NCI-H460 (cell line): ENCODE measurements around the gene AP3B2. TPM values are rescaled to one million over a fixed set of nuclear protein-coding genes. Genes with fewer than 3 reads are reported as not detected.

Experiments
- DNase-seq: peaks from one replicate; pipeline ENCODE4 v3.0.0-alpha.2; 2016; ENCODE audit warnings: low read depth; ENCODE audit errors: extremely low read depth
- total RNA-seq: library from RNA; depleted of rRNA; stranded (reverse); fragments of >200 nt; shearing (Covaris generic); gene quantifications from 2 replicates; pipeline ENCODE4 v1.2.3, GENCODE V29; 2014

Gene AP3B2
- total RNA-seq, 1 experiment from 2014 or later = 0.89 TPM

- no peak for DNase-seq
Measured at GRCh38 chr15:82699726-82700125, 9.9 kb downstream of the AP3B2 start.

- peak; percentile 26 for DNase-seq
Measured at GRCh38 chr15:82698711-82699345, 10.8 kb downstream of the AP3B2 start.

GRCh38 chr15:82697735-82698407, 11.8 kb downstream of the AP3B2 start:
- DNase-seq = no peak

GRCh38 chr15:82692171-82692570, 17.5 kb downstream of the AP3B2 start:
- DNase-seq = no peak

DNA sequence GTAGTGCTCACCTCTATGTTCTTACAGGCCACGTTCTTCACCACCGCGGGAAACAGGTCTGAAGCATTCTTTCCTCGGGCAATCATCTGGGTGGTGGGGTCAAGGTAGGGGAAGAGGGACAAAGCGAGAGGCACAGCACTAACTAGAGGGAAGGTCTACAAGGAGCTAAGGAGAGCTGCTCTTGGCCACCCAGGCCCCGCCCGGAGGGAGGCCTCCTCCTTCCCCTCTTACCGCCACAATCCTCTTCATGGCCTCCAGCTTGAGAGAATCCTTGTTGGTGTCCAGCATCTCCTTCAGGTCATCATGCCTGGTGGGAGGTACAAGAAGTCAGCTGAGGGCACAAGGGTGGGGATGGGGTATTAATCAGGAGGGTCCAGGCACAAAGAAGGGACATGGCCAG, 20.5 kb downstream of the AP3B2 start:
- DNase-seq = no peak

- no peak for DNase-seq
Measured at GRCh38 chr15:82688691-82689090, 21.0 kb downstream of the AP3B2 start.

- no peak for DNase-seq
Measured at GRCh38 chr15:82681371-82681770, 28.3 kb downstream of the AP3B2 start.

DNA sequence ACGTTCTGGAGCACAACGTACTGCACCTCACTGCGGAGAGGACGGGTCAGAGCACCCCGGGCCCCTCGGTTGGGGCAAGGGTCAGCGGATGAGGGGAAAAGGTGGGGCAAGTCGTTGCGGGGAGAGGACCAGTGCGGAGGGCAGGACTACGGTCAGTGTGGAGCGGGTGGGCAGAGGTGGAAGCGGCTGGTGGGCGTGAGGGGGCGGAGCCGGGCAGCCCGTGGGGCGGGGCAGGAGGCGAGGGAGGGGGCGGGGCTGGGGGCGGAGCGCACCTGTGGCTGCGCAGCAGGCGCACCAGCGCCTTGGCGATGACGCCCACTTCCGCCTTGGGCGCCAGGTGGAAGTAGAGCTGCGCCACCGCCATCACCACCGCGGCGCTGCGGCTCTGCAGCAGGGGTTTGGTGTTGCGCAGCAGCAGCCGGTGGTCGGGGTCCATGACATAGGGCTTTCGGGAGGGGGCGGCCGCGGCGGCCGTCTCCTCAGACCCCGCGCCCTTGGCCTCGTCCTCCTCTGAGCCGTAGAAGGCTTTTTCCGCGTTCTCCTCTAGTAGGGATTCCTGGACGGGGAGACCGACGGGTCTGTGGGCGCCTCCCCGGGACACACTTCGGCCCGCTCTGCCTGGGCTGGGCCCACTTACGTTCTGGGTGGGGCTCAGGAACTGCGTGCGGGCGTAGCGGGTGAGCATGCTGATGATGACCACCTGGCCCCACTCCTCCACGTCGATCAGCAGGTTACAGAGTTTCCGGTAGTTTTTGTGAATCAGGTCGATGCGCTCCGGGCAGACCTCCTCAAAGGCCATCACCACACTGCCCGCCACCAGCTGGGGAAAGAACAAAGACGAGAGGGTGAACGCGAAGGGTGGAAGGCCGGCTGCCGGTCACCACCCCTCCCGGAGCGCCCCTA, 29.2 kb downstream of the AP3B2 start:
- DNase-seq = peak; percentile 24

GRCh38 chr15:82679626-82680199, 30.0 kb downstream of the AP3B2 start:
- no peak for DNase-seq

DNA sequence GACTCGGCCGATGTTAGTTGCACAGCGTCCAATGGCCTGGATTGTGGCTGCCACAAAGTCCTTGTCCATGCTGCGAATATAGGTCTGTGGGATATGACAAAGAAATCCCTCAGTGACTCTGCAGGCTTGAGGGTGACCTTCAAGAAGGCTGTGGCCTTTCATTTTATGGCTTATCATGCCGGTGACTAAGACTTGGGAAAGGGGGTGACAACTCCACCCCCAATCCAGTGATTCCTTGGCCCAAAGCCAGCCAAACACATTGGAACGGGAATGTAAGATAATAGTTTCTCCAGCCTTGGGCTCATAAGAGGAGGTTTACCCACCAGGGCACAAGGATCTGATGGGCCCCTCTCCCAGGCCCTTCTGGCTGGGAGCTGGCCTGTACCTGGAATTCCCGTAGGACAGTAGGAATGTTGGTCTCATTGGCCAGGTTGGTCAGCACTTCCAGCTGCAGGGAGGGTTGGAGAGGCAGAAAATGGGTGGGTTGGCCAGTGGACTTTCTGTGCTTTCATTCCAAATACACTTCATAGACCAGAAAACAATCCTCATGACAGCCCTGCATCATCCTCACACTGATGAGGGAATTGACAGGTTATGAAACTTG, 31.9 kb downstream of the AP3B2 start:
- no peak for DNase-seq

DNA sequence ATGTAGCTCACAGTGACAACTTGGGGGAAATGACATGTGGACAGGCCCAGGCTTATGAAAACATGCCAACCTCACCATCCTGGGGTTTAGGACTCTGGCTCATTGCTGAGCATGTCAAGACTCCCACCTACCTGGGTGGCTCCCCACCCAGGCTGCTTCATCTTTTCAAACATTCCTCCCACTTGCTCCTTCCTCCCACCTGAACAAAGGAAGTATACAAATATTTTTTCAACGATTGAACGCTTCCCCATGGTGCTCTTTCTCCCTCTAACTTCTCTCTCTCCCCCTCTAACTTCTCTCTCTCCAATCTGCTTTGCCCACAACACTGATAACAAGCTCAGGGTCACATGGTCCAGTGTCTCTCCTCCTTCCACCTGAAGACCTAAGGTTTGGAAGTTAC, 34.8 kb downstream of the AP3B2 start:
- no peak for DNase-seq

- no peak for DNase-seq
Measured at GRCh38 chr15:82670699-82671098, 39.0 kb downstream of the AP3B2 start.

- DNase-seq = no peak
Measured at GRCh38 chr15:82666606-82667005, 43.1 kb downstream of the AP3B2 start.

GRCh38 chr15:82664021-82664420, 45.7 kb downstream of the AP3B2 start:
- DNase-seq = no peak

DNA sequence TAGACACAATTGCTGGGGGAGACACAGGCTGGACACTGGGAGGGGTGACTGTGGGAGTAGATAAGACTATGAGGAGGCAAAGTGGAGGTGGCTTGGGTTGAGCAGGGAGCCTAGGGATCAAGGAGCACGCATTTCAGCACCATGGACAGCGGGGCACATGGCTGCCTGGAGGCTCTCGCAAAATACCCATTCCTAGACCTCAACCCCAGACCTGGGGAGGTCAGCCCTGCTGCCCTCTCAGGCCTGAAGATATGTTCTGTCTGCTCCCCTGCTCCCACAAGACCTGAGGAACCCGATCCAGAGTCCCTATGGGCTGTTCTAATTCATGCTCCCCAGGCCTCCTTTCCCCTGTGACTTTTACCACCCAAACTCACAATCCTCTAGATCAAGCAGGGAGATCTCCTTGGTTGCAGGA, 46.5 kb downstream of the AP3B2 start:
- DNase-seq = peak; percentile 51

DNA sequence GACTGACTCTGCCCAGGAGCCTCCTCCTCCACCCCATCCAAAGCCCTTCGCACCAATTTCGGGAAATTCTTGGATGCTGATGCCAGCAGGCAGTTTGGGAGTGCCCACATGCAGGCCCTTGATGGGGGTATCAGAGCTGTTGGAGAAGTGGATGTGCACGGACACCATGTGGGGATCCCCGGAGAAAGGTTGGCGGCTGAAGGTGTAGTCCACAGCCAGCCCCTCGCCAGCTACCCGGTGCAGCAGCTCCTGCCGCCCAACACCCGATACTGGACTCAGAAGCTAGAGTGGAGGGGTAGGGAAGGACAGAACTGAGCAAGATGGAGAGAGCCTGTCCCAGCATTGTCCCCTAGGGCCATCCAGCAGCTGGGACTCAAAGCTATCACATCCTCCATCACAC, 47.0 kb downstream of the AP3B2 start:
- DNase-seq = no peak

DNA sequence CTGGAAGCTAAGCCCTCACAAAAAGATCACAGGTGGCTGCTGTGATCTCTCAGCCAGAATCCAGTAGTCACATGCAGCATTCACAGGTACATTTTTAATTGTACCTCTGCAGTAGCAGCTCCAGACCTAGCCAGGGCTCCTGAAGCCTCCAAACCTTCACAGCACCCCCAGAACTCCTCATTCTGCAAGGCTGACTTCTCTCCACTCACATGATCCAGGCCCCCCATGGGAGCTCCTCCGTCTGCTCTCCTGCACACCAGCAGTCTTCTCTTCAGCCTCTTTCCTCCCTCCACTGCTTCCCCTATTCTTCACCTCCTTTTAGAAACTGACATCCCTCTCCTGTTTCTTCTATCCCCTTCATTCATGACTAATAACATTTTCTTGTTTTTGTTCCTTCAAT, 49.3 kb downstream of the AP3B2 start:
- DNase-seq = no peak

DNA sequence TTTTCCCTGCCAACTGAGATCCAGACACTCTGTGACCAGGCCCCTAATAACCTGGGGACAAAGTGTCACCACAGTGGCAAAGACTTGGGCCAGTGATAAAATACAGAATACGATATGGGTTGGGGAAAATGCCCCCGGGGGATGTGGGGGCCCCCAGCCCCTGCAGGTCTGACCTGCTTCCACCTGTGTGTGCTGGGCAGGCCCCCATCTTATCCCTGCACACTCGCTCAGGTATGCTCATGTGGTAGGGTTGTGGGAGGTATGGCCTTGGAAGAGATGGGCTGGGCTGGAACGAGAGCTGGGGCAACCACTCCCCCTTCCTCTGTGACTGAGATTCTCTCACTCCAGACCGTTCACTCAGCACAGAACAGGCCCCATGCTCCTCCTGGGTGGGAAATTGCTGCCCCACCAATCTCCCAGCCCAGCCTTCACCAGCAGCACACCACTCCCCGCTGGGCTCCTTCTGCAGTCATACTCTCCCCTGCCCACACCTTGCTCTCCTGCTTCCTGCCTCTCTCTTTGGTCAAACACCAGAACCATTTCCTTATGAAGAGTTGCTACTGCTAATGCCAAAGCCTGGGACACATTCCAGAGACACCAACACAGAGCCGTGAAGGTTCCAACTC, 52.9 kb downstream of the AP3B2 start:
- DNase-seq = no peak

DNA sequence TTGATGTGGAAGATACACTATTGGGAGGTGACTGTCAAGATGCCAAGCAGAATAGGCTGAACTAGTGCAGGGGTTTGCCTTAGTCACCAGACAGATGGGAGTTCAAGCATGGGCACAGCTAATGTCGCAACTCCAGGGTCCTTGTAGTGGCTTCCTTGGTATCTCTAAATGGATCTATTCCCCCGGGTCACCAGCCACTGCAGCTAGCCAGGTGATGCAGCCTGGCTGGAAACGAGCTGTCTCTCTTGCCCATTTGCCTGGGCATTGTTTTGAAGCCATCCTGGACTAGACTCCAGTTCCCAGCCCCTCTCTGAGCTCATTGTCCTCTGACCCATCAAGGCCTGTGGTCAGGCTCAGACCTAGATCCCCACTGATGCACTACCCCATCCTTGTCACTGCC, 54.1 kb downstream of the AP3B2 start:
- no peak for DNase-seq

- no peak for DNase-seq
Measured at GRCh38 chr15:82653483-82654168, 56.0 kb downstream of the AP3B2 start.
